Stomach (tissue), 9 donors: ENCODE results near the gene CDC42SE1. TPM values are rescaled to one million over a fixed set of nuclear protein-coding genes. Genes with fewer than 3 reads are reported as not detected.

ENCODE experiments used
- DNase-seq, 2 donors: peaks; one replicate each; pipeline versions ENCODE4 v3.0.0 to v3.0.0-alpha.2; 2013 to 2019
- H3K27ac ChIP-seq, 5 donors: fragments of 200-600 bp in 4 of 5; sonication (generic) in 4 of 5; one replicate each; pipeline ENCODE4 v1.5.1; 2013 to 2019; ENCODE audit warnings: mild to moderate bottlenecking in 1 of 5, moderate library complexity in 1 of 5
- H3K27me3 ChIP-seq, 3 donors: fragments of 200-600 bp; sonication (generic); one replicate each; pipeline ENCODE4 v1.5.1; 2017 to 2019; ENCODE audit warnings: mixed run types in 1 of 3
- H3K36me3 ChIP-seq, 4 donors: fragments of 200-600 bp; sonication (generic); 1 replicate in 3 of 4; 2 replicates in 1 of 4; pipeline ENCODE4 v1.5.1; 2016 to 2019
- H3K4me1 ChIP-seq, 4 donors: fragments of 200-600 bp; sonication (generic); one replicate each; pipeline ENCODE4 v1.5.1; 2016 to 2019
- H3K4me3 ChIP-seq, 4 donors: fragments of 200-600 bp; sonication (generic) in 3 of 4; one replicate each; pipeline ENCODE4 v1.5.1; 2016 to 2019; ENCODE audit warnings: mild to moderate bottlenecking in 1 of 4
- H3K9me3 ChIP-seq, 4 donors: fragments of 200-600 bp; sonication (generic); one replicate each; pipeline ENCODE4 v1.5.1; 2016 to 2019
- CTCF ChIP-seq, 7 experiments: fragments of 450-650 bp in 4 of 7; fragments of 200-600 bp in 3 of 7; sonication (generic) in 3 of 7; IDR thresholded peaks; one replicate each; pipeline ENCODE4 v1.5.1; 2016 to 2019; ENCODE audit warnings: antibody characterized with exemption in 7 of 7, control low read depth in 2 of 7, mild to moderate bottlenecking in 1 of 7
- EP300 ChIP-seq: sonication (generic); formaldehyde crosslinking; IDR thresholded peaks from one replicate; pipeline ENCODE4 v1.6.1; 2017; ENCODE audit warnings: antibody characterized with exemption
- POLR2A ChIP-seq, 4 donors: fragments of 450-650 bp; IDR thresholded peaks; one replicate each; pipeline ENCODE4 v1.6.1; 2016; ENCODE audit warnings: antibody characterized with exemption in 4 of 4, control low read depth in 2 of 4, mild to moderate bottlenecking in 1 of 4, moderate library complexity in 1 of 4
- POLR2AphosphoS5 ChIP-seq, 3 donors: sonication (generic); formaldehyde crosslinking; IDR thresholded peaks; one replicate each; pipeline ENCODE4 v1.6.1; 2016; ENCODE audit warnings: antibody characterized with exemption in 3 of 3
- WGBS, 5 donors: extraction: QIAGEN DNeasy Blood & Tissue Kit in 3 of 5; methylation state at CpG; one replicate each; pipeline versions ENCODE4 v1.1.5 to v1.1.7; 2013 to 2018; 5-methylcytosine and 5-hydroxymethylcytosine counted together
- intact Hi-C: fragments of 100-400 bp; cut with DNase I; formaldehyde crosslinking; loops from one replicate; pipeline ENCODE4 v1.15.1; 2023; ENCODE audit warnings: low total_unique reads
- polyA plus RNA-seq, 3 donors: library from polyadenylated mRNA; stranded (reverse); fragments of 200-250 nt; gene quantifications; one replicate each; pipeline ENCODE4 v1.2.3, GENCODE V29; 2013
- total RNA-seq, 5 donors: library from RNA; depleted of rRNA; stranded (reverse); fragments of >200 nt; gene quantifications; one replicate each; pipeline versions ENCODE4 v1.1.0 to v1.2.3, GENCODE V29; 2014 to 2016
- donor health status: healthy with polysubstance abuse.
- donor health status: Bipolar disorder and iron deficiency.
- donor health status: healthy.

The CDC42SE1 gene
- total and polyA plus RNA-seq, 8 donors: 28.1 to 90.3 (median 48.1) TPM

GRCh38 chr1:151010346-151010726 is 49.1 kb downstream of the CDC42SE1 start:
- Histone ChIP-seq H3K4me1 (peaks cover 41 to 80% (median 64%) of the 10 kb centered on the region in 4 donors), H3K27me3 (no peaks in the 10 kb centered on the region), H3K4me3 (no peak overlapping the region), H3K36me3 (no peaks in the 10 kb centered on the region), H3K27ac (no peak overlapping the region), H3K9me3 (no peaks in the 10 kb centered on the region)
- WGBS, 5 donors: 84 to 86% (median 84%) methylated on average over 3 of the region's 3 CpGs
- intact Hi-C loops: no loop called here
- no peak for DNase-seq
- TF ChIP-seq POLR2A (IDR thresholded peaks at IDR 0.05) (no peak), POLR2AphosphoS5 (IDR thresholded peaks at IDR 0.05) (no peak), EP300 (no peak), CTCF (IDR thresholded peaks at IDR 0.05) (no peak)

GRCh38 chr1:151009674-151010345 is 49.6 kb downstream of the CDC42SE1 start:
- Histone ChIP-seq H3K27ac (peak overlapping the region in 3 of 5 donors; percentile 89 to 92 (median 90)), H3K36me3 (no peaks in the 10 kb centered on the region), H3K4me3 (peak overlapping the region in 2 of 4 donors; percentile 66 to 73), H3K9me3 (no peaks in the 10 kb centered on the region), H3K4me1 (peaks cover 41 to 85% (median 69%) of the 10 kb centered on the region in 4 donors), H3K27me3 (no peaks in the 10 kb centered on the region)
- no peak for DNase-seq
- WGBS, 5 donors: 94 to 97% (median 96%) methylated on average over 8 of the region's 8 CpGs
- TF ChIP-seq CTCF (IDR thresholded peaks at IDR 0.05) (no peak), EP300 (no peak), POLR2AphosphoS5 (IDR thresholded peaks at IDR 0.05) (no peak), POLR2A (IDR thresholded peaks at IDR 0.05) (no peak)
- intact Hi-C loops: no loop called here

GRCh38 chr1:151009206-151009587 is 50.2 kb downstream of the CDC42SE1 start:
- no peak for TF ChIP-seq POLR2A (IDR thresholded peaks at IDR 0.05)
- TF ChIP-seq POLR2AphosphoS5 (IDR thresholded peaks at IDR 0.05): no peak
- no peak for TF ChIP-seq EP300
- TF ChIP-seq CTCF (IDR thresholded peaks at IDR 0.05): no peak
- intact Hi-C loops: no loop called here
- Histone ChIP-seq H3K36me3 (no peaks in the 10 kb centered on the region), H3K9me3 (no peaks in the 10 kb centered on the region), H3K27ac (peak overlapping the region; percentile 87 to 92 (median 89)), H3K4me3 (peak overlapping the region; percentile 58 to 73 (median 69)), H3K27me3 (no peaks in the 10 kb centered on the region), H3K4me1 (peaks cover 43 to 87% (median 74%) of the 10 kb centered on the region in 4 donors)
- 28 to 40% (median 38%) methylated on average over 3 of the region's 3 CpGs for WGBS, 5 donors
- no peak for DNase-seq

GRCh38 chr1:151008244-151009205 is 50.9 kb downstream of the CDC42SE1 start, which contains the start of gene PRUNE1:
Gene PRUNE1, plus strand, starts transcription at chr1:151008449. Its CDS starts 184 bp downstream, at chr1:151008633.
- H3K36me3 ChIP-seq: no peaks in the 10 kb centered on the region
- 0 to 1% (median 0%) methylated on average over 39 to 69 of the region's 69 CpGs for WGBS, 5 donors
- H3K9me3 ChIP-seq: no peaks in the 10 kb centered on the region
- intact Hi-C loops: no loop called here
- H3K27ac ChIP-seq: peak within 1 kb of the TSS; percentile 89 to 92 (median 89)
- no peak for TF ChIP-seq POLR2A (IDR thresholded peaks at IDR 0.05)
- peak in 1 of 7 experiments; percentile 37 for TF ChIP-seq CTCF (IDR thresholded peaks at IDR 0.05)
- TF ChIP-seq POLR2AphosphoS5 (IDR thresholded peaks at IDR 0.05): peak; percentile 19 to 80 (median 44)
- H3K4me3 ChIP-seq: peak within 1 kb of the TSS; percentile 58 to 73 (median 69)
- peaks cover 43 to 87% (median 74%) of the 10 kb centered on the region in 4 donors for H3K4me1 ChIP-seq
- H3K27me3 ChIP-seq: no peaks in the 10 kb centered on the region
- DNase-seq: peak; percentile 97 to 99
